Measurements from ENCODE around the gene MCUB. TPM values are rescaled to one million over a fixed set of nuclear protein-coding genes. Genes with fewer than 3 reads are reported as not detected.

MCUB gene
- total and polyA plus RNA-seq, 7 donors = 0.73 to 2.8 (median 1.5) TPM

DNA sequence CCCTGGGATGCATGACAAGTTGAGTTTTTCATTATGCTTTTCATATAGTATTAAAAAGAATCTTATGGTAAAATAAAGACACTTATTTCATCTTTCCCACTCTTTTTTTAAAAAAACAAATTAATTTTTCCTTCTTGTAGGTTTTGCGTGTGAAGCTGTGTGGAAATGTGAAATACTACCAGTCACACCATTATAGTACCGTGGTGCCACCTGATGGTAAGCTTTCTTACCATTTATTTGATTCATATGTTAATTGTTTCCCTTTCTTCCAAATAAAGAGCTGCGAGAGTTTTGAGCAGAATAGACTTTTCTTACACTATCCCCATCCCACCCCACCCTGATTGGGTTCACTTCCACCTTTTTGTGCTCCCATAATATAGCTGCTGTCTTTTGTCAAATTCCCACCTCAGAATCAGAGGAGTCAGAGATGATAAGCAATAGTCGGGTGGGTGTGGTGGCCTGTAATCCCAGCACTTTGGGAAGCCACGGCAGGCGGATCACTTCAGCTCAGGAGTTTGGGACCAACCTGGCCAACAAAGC lies 98.9 kb downstream of the MCUB start:
- H3K27ac ChIP-seq = no peak overlapping the region
- intact Hi-C loops (cut with DNase I) = no loop called here
- H3K27me3 ChIP-seq (ENCODE audit: insufficient read depth in 3 of 3, low read length in 2 of 3) = no peaks in the 10 kb centered on the region
- no peaks in the 10 kb centered on the region for H3K9me3 ChIP-seq
- H3K36me3 ChIP-seq (ENCODE audit: insufficient read depth in 1 of 2, low read depth in 1 of 2) = no peaks in the 10 kb centered on the region
- no peak overlapping the region for H3K4me3 ChIP-seq
- 79 to 90% (median 88%) methylated on average over 6 of the region's 6 CpGs for WGBS, 3 donors
- TF ChIP-seq, protein P1, sequence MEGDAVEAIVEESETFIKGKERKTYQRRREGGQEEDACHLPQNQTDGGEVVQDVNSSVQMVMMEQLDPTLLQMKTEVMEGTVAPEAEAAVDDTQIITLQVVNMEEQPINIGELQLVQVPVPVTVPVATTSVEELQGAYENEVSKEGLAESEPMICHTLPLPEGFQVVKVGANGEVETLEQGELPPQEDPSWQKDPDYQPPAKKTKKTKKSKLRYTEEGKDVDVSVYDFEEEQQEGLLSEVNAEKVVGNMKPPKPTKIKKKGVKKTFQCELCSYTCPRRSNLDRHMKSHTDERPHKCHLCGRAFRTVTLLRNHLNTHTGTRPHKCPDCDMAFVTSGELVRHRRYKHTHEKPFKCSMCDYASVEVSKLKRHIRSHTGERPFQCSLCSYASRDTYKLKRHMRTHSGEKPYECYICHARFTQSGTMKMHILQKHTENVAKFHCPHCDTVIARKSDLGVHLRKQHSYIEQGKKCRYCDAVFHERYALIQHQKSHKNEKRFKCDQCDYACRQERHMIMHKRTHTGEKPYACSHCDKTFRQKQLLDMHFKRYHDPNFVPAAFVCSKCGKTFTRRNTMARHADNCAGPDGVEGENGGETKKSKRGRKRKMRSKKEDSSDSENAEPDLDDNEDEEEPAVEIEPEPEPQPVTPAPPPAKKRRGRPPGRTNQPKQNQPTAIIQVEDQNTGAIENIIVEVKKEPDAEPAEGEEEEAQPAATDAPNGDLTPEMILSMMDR (IDR thresholded peaks at IDR 0.05) = no peak
- DNase-seq = no peak
- no peaks in the 10 kb centered on the region for H3K4me1 ChIP-seq
- no peak for ATAC-seq

- Histone ChIP-seq H3K4me1 (no peaks in the 10 kb centered on the region), H3K27ac (no peak overlapping the region), H3K9me3 (no peaks in the 10 kb centered on the region), H3K4me3 (no peak overlapping the region), H3K36me3 (ENCODE audit: insufficient read depth in 1 of 2, low read depth in 1 of 2) (no peaks in the 10 kb centered on the region), H3K27me3 (ENCODE audit: insufficient read depth in 3 of 3, low read length in 2 of 3) (no peaks in the 10 kb centered on the region)
- 56 to 66% (median 59%) methylated on average over 2 of the region's 2 CpGs for WGBS, 3 donors
- TF ChIP-seq, protein P1 (IDR thresholded peaks at IDR 0.05) = no peak
- DNase-seq (no peak), ATAC-seq (no peak)
- intact Hi-C loops (cut with DNase I) = no loop called here
These were observed 102.1 kb downstream of the MCUB start for GRCh38 chr4:109662116-109662515.

- Histone ChIP-seq H3K4me3 (no peak overlapping the region), H3K27ac (no peak overlapping the region), H3K4me1 (no peaks in the 10 kb centered on the region), H3K9me3 (no peaks in the 10 kb centered on the region), H3K27me3 (ENCODE audit: insufficient read depth in 3 of 3, low read length in 2 of 3) (no peaks in the 10 kb centered on the region), H3K36me3 (ENCODE audit: insufficient read depth in 1 of 2, low read depth in 1 of 2) (no peaks in the 10 kb centered on the region)
- DNase-seq = no peak
- no peak for ATAC-seq
- TF ChIP-seq, protein P1 (IDR thresholded peaks at IDR 0.05) = no peak
- WGBS, 3 donors = 21 to 44% (median 33%) methylated on average over 3 of the region's 3 CpGs
- intact Hi-C loops (cut with DNase I) = no loop called here
These were observed 102.7 kb downstream of the MCUB start for GRCh38 chr4:109662771-109663170.

DNA sequence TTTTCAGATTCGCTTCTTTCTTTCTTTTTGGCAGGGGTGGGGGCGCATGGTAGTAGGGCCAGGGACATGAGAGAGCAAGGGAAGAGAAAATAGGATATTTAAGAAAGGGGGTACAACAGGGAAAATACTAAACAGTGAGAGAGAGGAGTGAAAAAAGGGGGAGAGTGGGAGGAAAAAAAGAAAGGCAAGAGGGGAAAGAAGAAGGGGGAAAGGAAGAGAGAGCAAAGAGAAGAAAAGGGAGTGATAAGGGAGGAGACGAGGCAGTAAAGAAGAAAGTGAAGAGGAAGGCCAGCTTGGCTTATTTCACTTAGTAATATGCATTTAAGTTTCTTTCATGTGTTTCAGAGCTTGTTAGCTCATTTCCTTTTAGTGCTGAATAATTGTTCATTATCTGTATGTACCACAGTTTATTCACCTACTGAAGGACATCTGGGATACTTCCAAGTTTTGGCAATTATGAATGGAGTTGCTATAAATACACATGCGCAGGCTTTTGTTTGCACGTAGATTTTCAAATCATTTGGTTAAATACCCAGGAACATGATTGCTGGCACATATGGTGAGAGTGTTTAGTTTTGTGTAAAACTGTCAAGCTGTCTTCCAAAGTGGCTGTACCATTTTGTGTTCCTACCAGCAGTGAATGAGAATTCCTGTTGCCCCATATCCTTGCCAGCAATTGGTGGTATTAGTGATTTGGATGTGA lies 105.9 kb downstream of the MCUB start:
- Histone ChIP-seq H3K4me1 (no peaks in the 10 kb centered on the region), H3K9me3 (no peaks in the 10 kb centered on the region), H3K27me3 (ENCODE audit: insufficient read depth in 3 of 3, low read length in 2 of 3) (no peaks in the 10 kb centered on the region), H3K36me3 (ENCODE audit: insufficient read depth in 1 of 2, low read depth in 1 of 2) (no peaks in the 10 kb centered on the region), H3K27ac (no peak overlapping the region), H3K4me3 (no peak overlapping the region)
- intact Hi-C loops (cut with DNase I) = no loop called here
- TF ChIP-seq, protein P1 (IDR thresholded peaks at IDR 0.05) = no peak
- WGBS, 3 donors = 85 to 86% (median 85%) methylated on average over 5 of the region's 5 CpGs
- DNase-seq (no peak), ATAC-seq (no peak)

- Histone ChIP-seq H3K36me3 (ENCODE audit: insufficient read depth in 1 of 2, low read depth in 1 of 2) (no peaks in the 10 kb centered on the region), H3K9me3 (no peaks in the 10 kb centered on the region), H3K27me3 (ENCODE audit: insufficient read depth in 3 of 3, low read length in 2 of 3) (no peaks in the 10 kb centered on the region), H3K4me1 (no peaks in the 10 kb centered on the region), H3K27ac (no peak overlapping the region), H3K4me3 (no peak overlapping the region)
- no peak for ATAC-seq
- intact Hi-C loops (cut with DNase I) = no loop called here
- DNase-seq = no peak
- TF ChIP-seq, protein P1 (IDR thresholded peaks at IDR 0.05) = no peak
These were observed 111.3 kb downstream of the MCUB start for GRCh38 chr4:109671350-109671749.
